HL-60/S4 treated with phorbol 12-myristate 13-acetate at 8.2 ng/mL for 4 days and 3 days (cell line): ENCODE data around the gene FNIP2.

Experiments
- in situ Hi-C: fragments of 300-500 bp; cut with MboI; formaldehyde crosslinking; loops from 2 replicates; pipeline ENCODE4 v1.15.0; 2022; ENCODE audit warnings: low sequenced_read_pairs

The FNIP2 gene

DNA sequence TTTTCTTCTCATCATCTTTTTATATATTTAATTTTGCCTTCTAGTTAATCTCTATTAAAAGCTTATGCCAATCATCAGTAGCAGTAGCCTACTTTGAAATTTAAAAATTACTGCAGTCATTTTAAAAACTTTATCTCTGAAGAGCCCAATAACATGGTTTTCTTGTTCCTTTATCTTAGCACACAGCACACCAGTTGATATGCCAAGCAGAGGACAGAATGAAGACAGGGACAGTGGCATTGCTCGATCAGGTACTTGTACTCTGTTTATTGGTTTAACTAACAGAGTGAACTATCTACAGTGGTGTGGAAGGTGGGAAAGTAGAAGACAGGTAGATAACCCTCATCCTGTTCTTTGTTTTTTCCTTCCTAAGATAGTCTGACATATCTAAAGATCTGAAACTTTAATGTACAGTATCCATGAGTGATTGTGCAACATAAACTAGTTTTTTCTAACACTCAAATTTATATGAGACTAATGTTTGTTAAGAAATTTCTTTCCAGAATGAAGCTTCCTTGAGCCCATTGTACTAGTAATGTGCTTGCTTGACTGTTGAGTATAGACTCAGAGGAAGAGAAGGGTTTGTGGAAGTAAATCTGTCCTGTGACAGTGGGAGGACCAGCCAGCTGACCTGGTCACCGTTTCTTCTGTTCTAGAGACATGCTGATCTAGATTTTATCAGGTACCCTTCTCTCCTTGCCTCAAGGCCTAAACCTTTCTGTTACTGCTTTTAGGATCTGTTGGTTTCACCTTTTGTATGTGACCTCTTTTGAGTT lies 66.6 kb downstream of the FNIP2 start:
- in situ Hi-C loops, result no loop called here

DNA sequence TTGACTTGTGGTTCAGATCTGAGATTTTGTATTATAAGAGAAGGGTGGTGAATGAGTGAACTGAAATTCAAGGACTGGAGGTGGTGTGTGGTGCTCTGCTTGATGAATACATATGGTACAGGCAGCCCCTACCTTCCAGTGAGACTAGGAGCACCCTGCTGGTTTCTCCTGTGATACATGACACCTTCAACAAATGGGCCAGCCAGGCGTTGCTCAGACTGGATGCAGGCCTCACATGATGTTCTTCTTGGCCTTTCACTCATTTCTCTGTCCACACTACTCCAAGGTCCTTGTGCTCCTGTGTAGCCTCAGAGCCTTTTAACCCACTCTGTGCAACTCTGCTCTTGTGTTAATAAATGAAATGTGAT lies 67.2 kb downstream of the FNIP2 start:
- in situ Hi-C loops, result no loop called here

DNA sequence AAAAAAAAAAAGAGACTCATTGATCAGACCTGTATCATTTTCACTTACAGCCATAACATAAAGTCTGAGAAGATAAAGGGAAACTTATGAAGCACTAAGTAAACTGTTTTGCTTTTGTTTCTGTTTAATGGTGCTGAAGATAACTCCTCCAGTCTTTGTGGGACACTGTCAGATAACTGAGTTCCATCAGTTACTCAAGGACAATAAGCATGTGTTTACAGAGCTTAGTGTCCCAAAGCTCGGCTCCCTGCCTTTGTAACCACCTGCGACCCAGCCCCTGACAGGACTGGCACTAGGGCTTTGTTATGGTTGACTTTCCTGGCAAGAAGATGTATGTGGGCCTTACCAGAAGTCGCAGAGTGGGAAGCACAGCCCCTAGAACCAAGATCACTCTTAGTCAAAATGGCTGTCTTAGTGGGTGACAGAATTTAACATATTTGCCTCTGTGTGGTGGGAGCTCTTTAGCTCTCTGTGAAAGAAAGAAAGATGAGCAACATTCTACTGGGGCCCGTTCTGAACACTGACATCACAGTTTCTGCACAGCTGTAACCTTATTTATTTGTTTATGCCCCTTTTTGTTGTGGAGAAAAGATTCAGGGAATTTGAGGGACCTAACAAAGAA lies 68.1 kb downstream of the FNIP2 start:
- in situ Hi-C loops, result no loop called here

DNA sequence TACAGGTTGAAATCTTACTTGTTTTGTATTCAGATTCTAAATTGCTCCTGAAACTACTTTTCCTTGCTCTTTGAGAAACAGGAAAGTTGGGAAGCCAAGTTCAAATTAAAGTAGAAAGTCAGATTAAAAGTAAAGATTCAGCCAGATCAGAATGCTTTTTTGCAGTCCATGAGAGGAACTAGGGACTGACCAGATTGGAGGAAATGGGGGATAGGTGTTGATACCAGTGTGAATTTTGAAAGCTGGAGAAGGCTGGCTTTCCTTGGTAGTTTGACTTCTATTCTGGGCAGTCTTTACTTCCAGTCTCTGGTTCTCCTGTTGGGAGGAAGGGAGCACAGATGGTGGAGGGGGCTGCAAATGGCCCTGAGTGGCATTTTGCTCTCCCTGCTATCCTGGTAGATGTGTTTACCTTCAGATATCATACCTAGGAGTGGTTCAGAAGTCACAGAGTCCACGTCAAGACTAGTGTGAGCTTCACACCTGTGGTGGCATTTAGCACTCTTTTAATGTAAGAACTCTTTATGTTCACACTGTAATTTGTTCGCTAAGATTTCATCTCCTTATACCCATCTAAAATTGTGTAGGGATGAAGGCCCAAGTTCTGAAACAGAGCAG lies 68.8 kb downstream of the FNIP2 start:
- in situ Hi-C loops, result no loop called here

GRCh38 chr4:158840131-158840530 lies 71.3 kb downstream of the FNIP2 start:
- in situ Hi-C loops, result no loop called here

GRCh38 chr4:158841540-158841939 lies 72.7 kb downstream of the FNIP2 start:
- in situ Hi-C loops, result no loop called here

DNA sequence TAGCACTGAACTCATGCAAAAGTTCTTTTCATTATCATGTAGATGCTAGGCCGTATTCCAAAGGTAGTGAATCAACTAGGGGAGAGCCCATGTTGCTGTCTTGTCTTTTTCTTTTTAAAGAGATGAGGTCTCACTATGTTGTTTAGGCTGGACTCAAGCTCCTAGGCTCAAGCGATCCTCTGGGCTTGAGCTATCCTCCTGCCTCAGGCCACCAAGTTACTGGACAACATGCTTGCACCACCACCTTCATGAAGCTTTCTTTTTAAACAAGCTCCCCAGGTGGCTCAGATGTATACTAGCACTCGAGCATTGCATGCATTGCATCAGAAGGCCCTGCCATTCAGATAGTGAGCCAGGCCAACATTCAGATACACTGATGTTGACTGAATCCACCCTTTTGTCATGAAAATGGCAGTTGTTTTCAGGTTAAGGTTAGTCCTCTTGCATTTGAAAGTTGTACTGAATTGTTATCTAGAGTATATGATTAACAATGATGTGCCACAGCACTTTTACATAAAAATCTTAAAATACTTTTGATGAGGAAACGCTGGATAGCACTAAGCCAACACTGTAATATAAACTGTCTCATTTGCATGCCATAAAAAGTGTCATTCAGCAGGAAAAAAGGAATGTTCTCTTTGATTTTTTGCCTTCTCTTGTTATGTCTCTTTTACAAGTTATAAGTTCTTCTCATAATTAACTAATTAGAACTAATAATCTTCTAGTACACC lies 76.7 kb downstream of the FNIP2 start:
- in situ Hi-C loops, result no loop called here

GRCh38 chr4:158847535-158847934 lies 78.7 kb downstream of the FNIP2 start:
- in situ Hi-C loops, result no loop called here

DNA sequence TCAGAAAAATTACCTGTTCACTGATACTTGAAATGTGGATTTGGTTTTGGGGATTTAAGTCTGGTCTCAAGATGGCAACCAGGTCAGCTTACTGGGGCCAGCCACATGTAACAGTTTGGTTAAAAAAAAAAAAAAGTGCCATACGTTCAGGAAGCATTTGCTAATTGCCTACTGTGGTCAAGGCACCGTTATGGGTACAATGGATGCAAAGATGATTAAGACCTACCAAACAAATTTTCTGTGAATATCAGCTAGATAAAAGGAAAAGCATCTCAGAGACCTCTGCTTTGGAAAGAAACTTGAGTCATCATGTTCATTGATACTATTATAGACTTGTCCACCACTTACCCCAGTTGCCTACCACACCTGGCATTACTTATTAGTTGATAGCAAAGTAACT lies 80.9 kb downstream of the FNIP2 start:
- in situ Hi-C loops, result loop anchor here (10.0 kb wide), 2 partner anchors 115 to 325 kb away; no protein-coding TSS in a partner anchor

GRCh38 chr4:158850371-158850770 lies 81.5 kb downstream of the FNIP2 start:
- in situ Hi-C loops, result loop anchor here (10.0 kb wide), 2 partner anchors 116 to 324 kb away; no protein-coding TSS in a partner anchor

DNA sequence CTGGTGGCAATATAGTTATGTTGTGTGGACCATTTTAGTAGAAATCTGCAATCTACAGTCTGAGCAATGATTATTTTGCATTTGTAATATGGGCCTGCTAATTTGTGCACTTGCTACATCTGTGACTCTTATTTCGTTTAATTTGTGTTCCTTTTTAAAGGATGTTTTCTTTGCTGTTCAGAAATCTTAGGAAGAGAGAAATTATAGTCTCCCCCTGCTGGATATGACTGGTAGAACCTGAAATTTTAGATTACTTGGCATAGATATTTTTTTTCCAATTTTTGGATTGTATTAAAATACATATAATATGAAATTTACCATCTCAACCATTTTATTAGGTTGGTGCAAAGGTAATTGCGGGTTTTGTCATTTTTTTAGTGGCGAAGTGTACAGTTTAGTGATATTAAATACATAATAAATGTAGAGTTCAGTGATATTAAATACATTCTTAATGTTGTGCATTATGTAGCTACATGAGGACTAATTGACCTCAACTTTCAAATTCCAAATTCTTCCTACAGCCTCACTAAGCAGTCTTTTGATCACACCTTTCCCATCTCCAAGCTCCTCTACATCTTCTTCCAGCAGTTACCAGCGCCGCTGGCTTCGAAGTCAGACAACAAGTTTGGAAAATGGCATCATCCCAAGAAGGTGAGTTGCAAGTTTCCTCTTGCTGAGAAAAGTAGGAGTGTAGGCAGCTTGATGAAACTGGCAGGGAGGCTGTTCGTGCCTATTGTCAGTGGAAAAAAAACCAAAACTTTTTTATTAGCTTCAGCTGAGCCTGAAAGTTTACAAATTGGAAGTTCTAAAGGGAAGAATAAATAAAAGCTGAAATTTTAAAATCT lies 82.2 kb downstream of the FNIP2 start:
- in situ Hi-C loops, result loop anchor here (10.0 kb wide), 2 partner anchors 116 to 324 kb away; no protein-coding TSS in a partner anchor

- in situ Hi-C loops, result loop anchor here (10.0 kb wide), 2 partner anchors 119 to 321 kb away; no protein-coding TSS in a partner anchor
Observed at GRCh38 chr4:158854236-158854635, 85.4 kb downstream of the FNIP2 start.

GRCh38 chr4:158856852-158857251 lies 88.0 kb downstream of the FNIP2 start:
- in situ Hi-C loops, result loop anchor here (10.0 kb wide), 2 partner anchors 122 to 318 kb away; no protein-coding TSS in a partner anchor

DNA sequence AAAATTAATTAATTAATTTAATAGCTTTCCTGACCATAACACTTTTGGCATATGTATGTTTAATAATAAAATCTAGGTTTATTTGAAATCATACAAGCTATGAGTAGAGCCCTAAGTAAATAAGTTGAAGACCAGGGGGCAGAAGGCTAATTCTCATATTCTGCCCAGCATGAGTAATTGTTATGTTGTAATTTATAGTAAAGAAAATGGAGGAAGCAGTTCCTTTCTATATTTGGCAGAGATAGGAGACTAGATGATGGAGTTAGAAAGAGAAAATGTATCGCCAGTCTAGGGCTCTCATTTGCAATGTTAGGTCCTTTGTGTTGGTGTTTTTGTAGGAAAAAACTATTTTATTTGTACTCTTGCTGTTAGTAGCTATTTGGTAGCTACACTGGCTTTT lies 89.1 kb downstream of the FNIP2 start:
- in situ Hi-C loops, result loop anchor here (10.0 kb wide), 2 partner anchors 123 to 317 kb away; no protein-coding TSS in a partner anchor

DNA sequence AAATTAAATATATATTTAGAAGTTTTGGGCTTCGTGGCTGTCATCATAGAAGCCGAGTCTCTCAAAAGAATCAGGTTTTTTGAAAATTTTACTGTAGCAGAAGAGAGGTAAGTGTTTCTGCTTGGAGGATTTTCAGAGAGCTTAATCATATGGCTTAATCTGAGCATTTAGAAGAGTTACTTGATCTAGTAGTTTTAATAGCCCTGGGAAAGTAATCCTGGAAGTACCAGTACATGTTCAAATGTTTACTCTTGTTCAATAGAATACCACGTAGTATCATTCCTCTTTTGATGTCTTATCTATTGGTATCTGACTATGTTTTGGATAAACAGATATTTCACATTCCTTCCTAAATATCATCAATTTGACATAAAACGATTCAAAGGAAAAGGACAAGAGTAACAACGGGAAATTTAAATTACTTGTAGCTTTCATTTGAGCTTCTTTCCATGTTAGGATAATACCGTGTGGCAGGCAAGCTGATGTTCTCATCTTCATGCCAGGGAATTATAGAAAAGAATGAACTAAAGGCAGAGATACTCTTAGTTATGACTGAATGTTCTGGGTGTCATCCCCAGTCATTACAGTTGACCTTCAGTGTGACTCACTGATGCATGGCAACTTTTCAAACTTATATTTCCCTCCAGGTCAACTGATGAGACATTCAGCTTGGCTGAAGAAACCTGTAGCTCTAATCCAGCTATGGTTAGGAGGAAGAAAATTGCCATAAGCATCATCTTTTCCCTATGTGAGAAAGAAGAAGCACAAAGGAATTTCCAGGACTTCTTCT lies 89.8 kb downstream of the FNIP2 start:
- in situ Hi-C loops, result loop anchor here (10.0 kb wide), 2 partner anchors 124 to 316 kb away; no protein-coding TSS in a partner anchor

DNA sequence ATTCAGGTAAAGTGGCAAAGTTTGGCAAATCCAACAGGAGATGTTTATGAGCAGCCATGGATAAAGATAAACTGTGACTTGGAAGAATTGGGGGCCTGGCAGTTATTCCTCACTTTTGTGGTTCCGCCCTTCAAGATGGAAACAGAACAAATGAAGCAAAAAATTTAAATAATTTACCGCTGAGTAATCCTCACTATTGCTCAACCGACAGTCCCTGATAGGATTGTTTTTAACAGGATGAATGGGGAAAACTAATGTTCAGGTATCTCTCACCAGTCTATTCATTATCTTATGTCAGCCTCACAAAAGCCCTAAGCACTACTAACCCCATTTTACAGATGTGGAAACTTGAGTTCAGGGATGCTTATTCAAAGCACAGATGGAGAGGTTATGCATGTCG lies 90.8 kb downstream of the FNIP2 start:
- in situ Hi-C loops, result loop anchor here (10.0 kb wide), 2 partner anchors 125 to 315 kb away; no protein-coding TSS in a partner anchor

- in situ Hi-C loops, result no loop called here
Observed at GRCh38 chr4:158860856-158861255, 92.0 kb downstream of the FNIP2 start.

DNA sequence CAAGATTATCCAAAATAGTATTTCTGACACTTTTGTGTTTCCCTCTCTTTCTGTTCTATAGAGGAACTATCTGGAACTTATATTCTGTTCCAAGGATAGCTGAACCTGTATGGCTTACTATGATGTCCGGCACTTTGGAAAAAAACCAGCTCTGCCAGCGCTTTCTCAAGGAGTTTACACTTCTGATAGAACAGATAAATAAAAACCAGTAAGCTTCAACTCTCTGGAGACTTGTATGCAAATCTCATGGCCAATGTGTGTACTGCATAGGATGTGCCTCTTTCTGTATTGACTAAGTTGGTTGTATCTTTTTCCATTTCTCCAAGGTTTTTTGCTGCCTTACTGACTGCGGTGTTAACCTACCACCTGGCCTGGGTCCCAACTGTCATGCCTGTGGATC lies 92.5 kb downstream of the FNIP2 start:
- in situ Hi-C loops, result no loop called here

- in situ Hi-C loops, result no loop called here
Observed at GRCh38 chr4:158861766-158862165, 92.9 kb downstream of the FNIP2 start.
